ENCODE measurements around the gene MYO5C. TPM values are rescaled to one million over a fixed set of nuclear protein-coding genes. Genes with fewer than 3 reads are reported as not detected.

Gene MYO5C
- total RNA-seq, 1 donor from 2014 or later = 80.0 TPM

DNA sequence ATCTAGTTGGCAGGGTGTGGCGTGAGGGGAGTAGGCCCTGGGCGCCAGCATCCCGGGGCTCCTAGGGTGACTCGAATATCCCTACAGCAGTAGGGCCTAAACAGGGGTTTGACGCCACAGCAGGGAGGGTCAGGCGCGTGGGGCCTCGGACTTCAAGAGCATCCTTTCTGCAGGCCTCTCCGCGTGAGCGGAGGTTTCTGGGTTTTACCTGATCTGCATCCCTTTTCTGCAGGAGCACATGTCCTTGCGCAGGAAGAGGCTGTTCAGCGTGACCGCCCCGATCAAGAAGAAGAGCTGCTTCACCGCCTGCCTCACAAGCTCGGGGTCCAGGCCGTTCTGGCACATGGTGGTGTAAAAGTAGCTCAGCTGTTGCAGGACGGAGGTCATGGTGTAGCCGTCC is 90.9 kb downstream of the MYO5C start:
- TF ChIP-seq, protein P1, sequence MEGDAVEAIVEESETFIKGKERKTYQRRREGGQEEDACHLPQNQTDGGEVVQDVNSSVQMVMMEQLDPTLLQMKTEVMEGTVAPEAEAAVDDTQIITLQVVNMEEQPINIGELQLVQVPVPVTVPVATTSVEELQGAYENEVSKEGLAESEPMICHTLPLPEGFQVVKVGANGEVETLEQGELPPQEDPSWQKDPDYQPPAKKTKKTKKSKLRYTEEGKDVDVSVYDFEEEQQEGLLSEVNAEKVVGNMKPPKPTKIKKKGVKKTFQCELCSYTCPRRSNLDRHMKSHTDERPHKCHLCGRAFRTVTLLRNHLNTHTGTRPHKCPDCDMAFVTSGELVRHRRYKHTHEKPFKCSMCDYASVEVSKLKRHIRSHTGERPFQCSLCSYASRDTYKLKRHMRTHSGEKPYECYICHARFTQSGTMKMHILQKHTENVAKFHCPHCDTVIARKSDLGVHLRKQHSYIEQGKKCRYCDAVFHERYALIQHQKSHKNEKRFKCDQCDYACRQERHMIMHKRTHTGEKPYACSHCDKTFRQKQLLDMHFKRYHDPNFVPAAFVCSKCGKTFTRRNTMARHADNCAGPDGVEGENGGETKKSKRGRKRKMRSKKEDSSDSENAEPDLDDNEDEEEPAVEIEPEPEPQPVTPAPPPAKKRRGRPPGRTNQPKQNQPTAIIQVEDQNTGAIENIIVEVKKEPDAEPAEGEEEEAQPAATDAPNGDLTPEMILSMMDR (IDR thresholded peaks at IDR 0.05) = no peak
- H3K9me3 ChIP-seq = no peaks in the 10 kb centered on the region
- no peak for ATAC-seq
- H3K27me3 ChIP-seq = no peaks in the 10 kb centered on the region
- H3K27ac ChIP-seq = no peak overlapping the region
- H3K36me3 ChIP-seq = peaks cover 15% of the 10 kb centered on the region
- no peak overlapping the region for H3K4me3 ChIP-seq
- DNase-seq = no peak
- H3K4me1 ChIP-seq = no peaks in the 10 kb centered on the region
- intact Hi-C loops (cut with DNase I) = no loop called here

DNA sequence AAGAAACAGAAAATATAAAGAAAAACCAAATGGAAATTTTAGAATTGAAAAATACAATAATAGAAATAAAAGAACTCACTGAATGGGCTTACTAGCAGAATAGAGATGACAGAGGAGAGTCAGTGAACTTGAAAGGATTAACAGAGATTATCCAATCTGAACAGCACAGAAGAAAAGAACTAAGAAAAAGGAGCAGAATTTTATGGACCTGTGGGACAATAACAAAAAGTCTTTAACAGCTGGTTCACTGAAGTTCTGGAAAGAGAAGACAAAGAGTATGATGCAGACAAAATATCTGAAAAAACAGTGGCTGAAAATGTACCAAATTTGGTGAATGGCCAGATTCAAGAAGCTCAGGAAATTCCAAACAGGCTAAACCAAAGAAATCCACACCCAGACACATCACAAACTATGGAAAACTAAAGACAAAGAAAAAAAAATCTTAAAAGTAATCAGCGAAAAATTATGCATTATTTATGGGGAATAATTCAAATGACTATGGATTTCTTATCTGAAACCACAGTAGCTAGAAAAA is 94.7 kb downstream of the MYO5C start:
- no peak for ATAC-seq
- H3K27ac ChIP-seq = no peak overlapping the region
- TF ChIP-seq, protein P1 (IDR thresholded peaks at IDR 0.05) = no peak
- intact Hi-C loops (cut with DNase I) = no loop called here
- no peak for DNase-seq
- H3K27me3 ChIP-seq = no peaks in the 10 kb centered on the region
- H3K4me3 ChIP-seq = no peak overlapping the region
- H3K9me3 ChIP-seq = no peaks in the 10 kb centered on the region
- no peaks in the 10 kb centered on the region for H3K4me1 ChIP-seq
- peaks cover 30% of the 10 kb centered on the region for H3K36me3 ChIP-seq

DNA sequence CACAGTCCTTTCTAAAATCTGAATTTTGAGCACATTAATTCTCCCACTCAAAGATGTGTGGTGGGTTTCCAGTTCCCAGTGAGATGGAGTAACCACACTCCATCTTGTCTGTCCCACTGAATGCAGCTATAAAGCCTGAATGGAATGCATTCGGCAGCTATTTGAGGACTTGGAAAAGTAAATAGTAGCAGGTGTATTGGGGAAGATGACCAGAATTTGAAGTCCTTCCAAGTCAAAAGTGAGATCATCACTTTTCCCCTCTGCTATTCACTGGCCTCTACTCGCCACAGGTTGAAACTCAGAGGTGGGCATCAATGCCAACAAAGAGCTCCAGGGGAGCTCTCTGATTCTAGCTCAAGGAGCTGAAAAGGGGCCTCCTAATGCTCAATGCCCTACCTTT is 96.3 kb downstream of the MYO5C start:
- intact Hi-C loops (cut with DNase I) = no loop called here

DNA sequence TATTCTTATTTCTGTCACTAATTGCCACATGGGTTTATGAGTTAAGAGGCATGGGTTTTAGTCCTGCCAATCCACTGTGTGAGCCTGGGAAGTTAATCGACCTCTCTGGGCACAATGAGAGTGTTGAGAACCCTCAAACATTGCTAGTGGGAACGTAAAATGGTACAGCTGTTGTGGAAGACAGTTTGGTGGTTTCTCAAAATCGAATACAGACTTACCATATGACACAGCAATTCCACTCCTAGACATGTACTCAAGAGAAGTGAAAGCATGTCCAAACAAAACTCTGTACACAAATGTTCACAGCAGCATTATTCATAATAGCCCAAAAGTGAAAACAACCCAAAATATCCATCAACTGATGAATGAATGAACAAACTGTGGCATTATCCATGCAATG is 98.7 kb downstream of the MYO5C start:
- DNase-seq (no peak), ATAC-seq (no peak)
- Histone ChIP-seq H3K27ac (no peak overlapping the region), H3K27me3 (no peaks in the 10 kb centered on the region), H3K4me3 (no peak overlapping the region), H3K9me3 (no peaks in the 10 kb centered on the region), H3K36me3 (peaks cover 15% of the 10 kb centered on the region), H3K4me1 (no peaks in the 10 kb centered on the region)
- TF ChIP-seq, protein P1 (IDR thresholded peaks at IDR 0.05) = no peak
- intact Hi-C loops (cut with DNase I) = no loop called here

More for the DNA sequence above, 96.3 kb downstream of the MYO5C start:
- Histone ChIP-seq H3K36me3 (peaks cover 20% of the 10 kb centered on the region), H3K4me3 (no peak overlapping the region), H3K9me3 (no peaks in the 10 kb centered on the region), H3K27ac (no peak overlapping the region), H3K27me3 (no peaks in the 10 kb centered on the region), H3K4me1 (no peaks in the 10 kb centered on the region)
- ATAC-seq (no peak), DNase-seq (no peak)
- TF ChIP-seq, protein P1 (IDR thresholded peaks at IDR 0.05) = no peak

DNA sequence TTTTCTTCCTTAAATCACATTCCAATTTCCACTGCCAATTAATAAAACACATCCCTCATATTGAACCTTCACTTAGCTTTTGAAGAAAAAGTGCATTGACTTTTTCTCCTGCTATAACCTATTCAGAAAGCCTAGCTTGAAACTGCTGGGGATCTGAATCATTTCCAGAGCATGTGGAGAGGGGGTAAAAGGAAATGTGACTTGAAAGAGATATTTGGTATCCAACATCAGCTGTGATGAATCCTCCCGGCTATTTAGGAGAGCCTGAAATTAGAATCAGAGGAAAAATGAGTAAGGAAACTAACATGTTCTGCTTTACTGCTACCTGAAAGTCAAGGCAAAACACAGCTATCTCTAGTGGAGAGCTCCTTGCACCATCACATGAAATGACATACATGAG is 101.8 kb downstream of the MYO5C start:
- no peak for ATAC-seq
- H3K27me3 ChIP-seq = no peaks in the 10 kb centered on the region

More for the DNA sequence above, 101.8 kb downstream of the MYO5C start:
- peaks cover 15% of the 10 kb centered on the region for H3K36me3 ChIP-seq
- no peaks in the 10 kb centered on the region for H3K4me1 ChIP-seq
- DNase-seq = no peak
- no peak overlapping the region for H3K27ac ChIP-seq
- H3K4me3 ChIP-seq = no peak overlapping the region
- intact Hi-C loops (cut with DNase I) = no loop called here
- TF ChIP-seq, protein P1 (IDR thresholded peaks at IDR 0.05) = no peak
- no peaks in the 10 kb centered on the region for H3K9me3 ChIP-seq

Measured in upper lobe of right lung (tissue), 1 donor.